OCI-LY1 (cell line): ENCODE data around the gene EPN2.

Source experiments
- H2AFZ ChIP-seq: fragments of 200-600 bp; sonication (generic), shearing (Covaris generic); 2 replicates; pipeline ENCODE4 v1.6.0; 2014; ENCODE audit warnings: antibody characterized with exemption, mild to moderate bottlenecking, low read length
- H3F3A ChIP-seq: fragments of 200-600 bp; sonication (generic), shearing (Covaris generic); 2 replicates; pipeline ENCODE4 v1.6.0; 2014; ENCODE audit warnings: mild to moderate bottlenecking, antibody characterized with exemption, low read length, moderate library complexity; ENCODE audit not compliant: insufficient read depth
- H3K27ac ChIP-seq: fragments of 200-600 bp; sonication (generic); 2 replicates; pipeline ENCODE4 v1.5.1; 2014; ENCODE audit warnings: low read length, mixed run types, mild to moderate bottlenecking, low read depth; ENCODE audit not compliant: poor library complexity, severe bottlenecking
- H3K27me3 ChIP-seq: fragments of 200-600 bp; sonication (generic); 2 replicates; pipeline ENCODE4 v1.6.0; 2014; ENCODE audit warnings: antibody characterized with exemption, mild to moderate bottlenecking, low read length, moderate library complexity; ENCODE audit not compliant: insufficient read depth
- H3K36me3 ChIP-seq: fragments of 200-600 bp; sonication (generic); 2 replicates; pipeline ENCODE4 v1.6.1; 2014; ENCODE audit warnings: mild to moderate bottlenecking, antibody characterized with exemption, low read length, moderate library complexity, mixed read lengths; ENCODE audit not compliant: insufficient read depth
- H3K4me1 ChIP-seq: fragments of 200-600 bp; sonication (generic); 2 replicates; pipeline ENCODE4 v1.5.1; 2014; ENCODE audit warnings: mild to moderate bottlenecking, low read length, moderate library complexity; ENCODE audit not compliant: insufficient read depth, severe bottlenecking
- H3K4me2 ChIP-seq: fragments of 200-600 bp; sonication (generic), shearing (Covaris generic); 2 replicates; pipeline ENCODE4 v1.6.1; 2014; ENCODE audit warnings: low read length
- H3K4me3 ChIP-seq: fragments of 200-600 bp; sonication (generic); 2 replicates; pipeline ENCODE4 v1.5.1; 2014; ENCODE audit warnings: low read length, low read depth, mild to moderate bottlenecking, mixed read lengths; ENCODE audit not compliant: poor library complexity, severe bottlenecking
- H3K79me2 ChIP-seq: fragments of 200-600 bp; shearing (Covaris generic); 2 replicates; pipeline ENCODE4 v1.6.1; 2016; ENCODE audit warnings: mixed run types, low read length, mixed read lengths; ENCODE audit not compliant: insufficient read depth
- H3K9ac ChIP-seq: fragments of 200-600 bp; sonication (generic), shearing (Covaris generic); 2 replicates; pipeline ENCODE4 v1.6.1; 2014; ENCODE audit warnings: mild to moderate bottlenecking, low read length, mixed read lengths
- H3K9me2 ChIP-seq: fragments of 200-600 bp; sonication (generic), shearing (Covaris generic); 2 replicates; pipeline ENCODE4 v1.6.1; 2014; ENCODE audit warnings: low read depth, mild to moderate bottlenecking, low read length, mixed read lengths
- H3K9me3 ChIP-seq: fragments of 200-600 bp; shearing (Covaris generic); 2 replicates; pipeline ENCODE4 v1.6.1; 2014; ENCODE audit warnings: low read length, mixed read lengths
- H4K20me1 ChIP-seq: fragments of 200-600 bp; sonication (generic), shearing (Covaris generic); 2 replicates; pipeline ENCODE4 v1.6.0; 2016; ENCODE audit warnings: mild to moderate bottlenecking, low read length; ENCODE audit not compliant: insufficient read depth
- CTCF ChIP-seq: fragments of 200-600 bp; sonication (generic), shearing (Covaris generic); IDR thresholded peaks from 2 replicates; pipeline ENCODE4 v1.5.1; 2017; ENCODE audit warnings: mild to moderate bottlenecking, antibody characterized with exemption, low read length, moderate library complexity, mixed read lengths
- EZH2 ChIP-seq: fragments of 200-600 bp; sonication (generic), shearing (Covaris generic); IDR thresholded peaks from 2 replicates; pipeline ENCODE4 v1.8.0; 2017; ENCODE audit warnings: borderline replicate concordance, mixed run types, mild to moderate bottlenecking, antibody characterized with exemption, low read length, moderate library complexity, mixed read lengths

Gene EPN2

DNA sequence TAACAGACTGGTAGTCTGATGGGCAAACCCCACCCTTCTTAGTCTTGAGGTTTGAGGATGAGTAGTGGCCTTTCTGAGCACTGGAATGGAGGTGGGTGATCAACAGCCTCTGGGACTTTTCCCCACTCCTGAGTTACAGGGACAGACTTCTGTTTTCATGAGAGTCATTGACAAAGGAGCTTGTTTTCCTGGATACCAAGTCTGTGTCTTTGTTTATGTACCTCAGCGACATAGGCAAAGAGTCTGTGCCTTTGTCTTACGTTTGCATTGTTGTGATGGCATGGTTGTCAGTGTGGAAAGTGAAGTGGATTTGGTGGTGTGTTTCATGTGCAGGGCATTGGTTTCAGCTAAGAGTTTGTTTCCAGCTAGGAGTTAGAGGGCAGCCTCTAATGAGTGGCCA is 17.5 kb downstream of the EPN2 start:
- H3K4me3 ChIP-seq: no peak overlapping the region
- H3K27me3 ChIP-seq: 0 out of 2 replicates have a peak, but pooled peaks cover 3% of the 10 kb centered on the region
- no peaks in the 10 kb centered on the region for H3K79me2 ChIP-seq
- H2AFZ ChIP-seq: no peak overlapping the region
- no peak overlapping the region for H3K27ac ChIP-seq
- TF ChIP-seq EZH2: no peak
- no peak for TF ChIP-seq CTCF
- H3K4me1 ChIP-seq: no peaks in the 10 kb centered on the region
- no peaks in the 10 kb centered on the region for H3F3A ChIP-seq
- no peaks in the 10 kb centered on the region for H4K20me1 ChIP-seq
- no peaks in the 10 kb centered on the region for H3K9me2 ChIP-seq
- H3K36me3 ChIP-seq: no peaks in the 10 kb centered on the region; the same call in 1 of the 2 replicates
- H3K4me2 ChIP-seq: no peak overlapping the region
- H3K9me3 ChIP-seq: no peaks in the 10 kb centered on the region
- H3K9ac ChIP-seq: no peak overlapping the region

- H3K9ac ChIP-seq: no peak overlapping the region
- H3K36me3 ChIP-seq: no peaks in the 10 kb centered on the region; the same call in 1 of the 2 replicates
These were observed 18.1 kb downstream of the EPN2 start for GRCh38 chr17:19255279-19255678.

GRCh38 chr17:19258371-19258770 is 21.2 kb downstream of the EPN2 start:
- no peak overlapping the region for H2AFZ ChIP-seq

More at GRCh38 chr17:19255279-19255678, 18.1 kb downstream of the EPN2 start:
- Histone ChIP-seq H2AFZ (no peak overlapping the region), H3K79me2 (no peaks in the 10 kb centered on the region), H3F3A (no peaks in the 10 kb centered on the region), H3K4me2 (no peak overlapping the region), H3K4me3 (no peak overlapping the region), H3K27me3 (0 out of 2 replicates have a peak, but pooled peaks cover 3% of the 10 kb centered on the region), H3K27ac (no peak overlapping the region), H3K9me3 (no peaks in the 10 kb centered on the region), H3K4me1 (no peaks in the 10 kb centered on the region), H3K9me2 (no peaks in the 10 kb centered on the region), H4K20me1 (no peaks in the 10 kb centered on the region)
- TF ChIP-seq CTCF (no peak), EZH2 (no peak)

More at GRCh38 chr17:19258371-19258770, 21.2 kb downstream of the EPN2 start:
- no peak overlapping the region for H3K9ac ChIP-seq
- H3K27ac ChIP-seq: no peak overlapping the region
- H3K4me2 ChIP-seq: no peak overlapping the region
- no peaks in the 10 kb centered on the region for H3K36me3 ChIP-seq
- H3K4me1 ChIP-seq: no peaks in the 10 kb centered on the region
- H3K9me3 ChIP-seq: no peaks in the 10 kb centered on the region
- H3K27me3 ChIP-seq: 0 out of 2 replicates have a peak, but pooled peaks cover 3% of the 10 kb centered on the region
- H3K9me2 ChIP-seq: no peaks in the 10 kb centered on the region
- no peak overlapping the region for H3K4me3 ChIP-seq
- TF ChIP-seq EZH2: no peak
- no peak for TF ChIP-seq CTCF
- no peaks in the 10 kb centered on the region for H4K20me1 ChIP-seq
- H3F3A ChIP-seq: no peaks in the 10 kb centered on the region
- no peaks in the 10 kb centered on the region for H3K79me2 ChIP-seq
